Effector CD8-positive, alpha-beta T cell (primary cell): ENCODE data around the gene SMARCC1.
"Not testable (repeated sequence)": the region's sequence is repeated elsewhere in the genome, so short reads cannot be mapped to it uniquely, and the experiment has no call there.

Experiments used
- DNase-seq: peaks from one replicate; lab custom pipeline; 2025; lab: John Stamatoyannopoulos, UW

SMARCC1 gene

GRCh38 chr3:47772047-47772446 is 9.6 kb downstream of the SMARCC1 start:
- DNase-seq = no peak

GRCh38 chr3:47766186-47766585 is 15.5 kb downstream of the SMARCC1 start:
- DNase-seq = no peak

GRCh38 chr3:47762233-47762632 is 19.5 kb downstream of the SMARCC1 start:
- no peak for DNase-seq

DNA sequence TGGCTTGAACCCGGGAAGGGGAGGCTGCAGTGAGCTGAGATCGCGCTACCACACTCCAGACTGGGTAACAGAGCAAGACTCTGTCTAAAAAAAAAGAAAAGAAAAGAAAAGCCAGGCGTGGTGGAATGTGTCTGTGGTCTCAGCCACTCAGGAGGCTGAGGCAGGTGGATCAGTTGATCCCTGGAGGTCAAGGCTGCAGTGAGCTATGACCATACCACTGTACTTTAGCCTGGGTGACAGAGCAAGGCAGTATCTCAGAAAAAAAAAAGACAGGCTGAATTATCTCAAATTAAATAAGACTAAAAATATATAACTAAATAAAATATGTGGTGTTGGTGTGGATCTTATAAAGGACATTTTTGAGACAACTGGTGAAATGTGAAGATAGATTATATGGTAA is 20.6 kb downstream of the SMARCC1 start:
- no peak for DNase-seq

GRCh38 chr3:47760207-47760606 is 21.5 kb downstream of the SMARCC1 start:
- not testable (repeated sequence) for DNase-seq

DNA sequence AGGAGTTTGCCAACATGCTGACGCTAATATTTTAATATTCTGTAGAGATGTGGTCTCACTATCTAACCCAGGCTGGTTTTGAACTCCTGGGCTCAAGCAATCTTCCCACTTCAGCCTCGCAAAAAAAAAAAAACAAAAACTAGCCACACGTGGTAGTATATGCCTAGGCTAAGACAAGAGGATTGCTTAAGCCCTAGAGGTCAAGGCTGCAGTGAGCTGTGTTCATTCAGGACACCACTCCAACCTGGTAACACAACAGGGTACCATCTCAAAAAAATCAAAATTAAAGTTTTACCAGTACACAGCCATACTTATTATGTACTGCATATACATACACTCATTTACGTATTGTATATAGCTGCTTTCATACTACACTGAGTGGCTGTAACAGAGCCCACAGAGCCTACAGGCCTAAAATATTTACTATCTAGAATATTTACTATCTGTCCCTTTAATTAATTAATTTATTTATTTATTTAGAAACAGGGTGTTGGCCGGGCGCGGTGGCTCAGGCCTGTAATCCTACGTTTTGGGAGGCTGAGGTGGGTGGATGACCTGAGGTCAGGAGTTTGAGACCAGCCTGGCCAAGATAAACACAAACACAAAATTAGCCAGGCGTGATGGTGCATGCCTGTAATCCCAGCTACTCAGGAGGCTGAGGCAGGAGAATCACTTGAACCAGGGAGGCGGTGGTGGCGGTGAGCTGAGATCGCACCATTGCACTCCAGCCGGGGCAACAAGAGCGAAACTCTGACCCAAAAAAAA is 23.2 kb downstream of the SMARCC1 start:
- no peak for DNase-seq

- no peak for DNase-seq
Measured at GRCh38 chr3:47752716-47753115, 29.0 kb downstream of the SMARCC1 start.

DNA sequence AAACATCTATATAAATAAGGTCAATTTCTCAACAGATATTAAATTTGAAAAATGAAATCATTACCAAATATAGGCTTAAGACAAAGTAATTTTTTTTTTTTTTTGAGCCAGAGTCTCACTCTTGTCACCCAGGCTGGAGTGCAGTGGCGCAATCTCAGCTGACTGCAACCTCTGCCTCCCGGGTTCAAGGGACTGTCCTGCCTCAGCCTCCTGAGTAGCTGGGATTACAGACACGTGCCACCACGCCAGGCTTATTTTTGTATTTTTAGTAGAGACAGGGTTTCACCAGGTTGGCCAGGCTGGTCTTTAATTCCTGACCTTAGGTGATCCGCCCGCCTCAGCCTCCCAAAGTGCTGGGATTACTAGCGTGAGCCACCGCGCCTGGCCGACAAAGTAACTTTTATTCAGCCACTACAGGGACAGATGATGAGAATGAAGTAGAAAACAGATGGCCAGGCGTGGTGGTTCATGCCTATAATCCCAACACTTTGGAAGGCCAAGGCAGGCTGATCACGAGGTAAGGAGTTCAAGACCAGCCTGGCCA is 30.8 kb downstream of the SMARCC1 start:
- not testable (repeated sequence) for DNase-seq

DNA sequence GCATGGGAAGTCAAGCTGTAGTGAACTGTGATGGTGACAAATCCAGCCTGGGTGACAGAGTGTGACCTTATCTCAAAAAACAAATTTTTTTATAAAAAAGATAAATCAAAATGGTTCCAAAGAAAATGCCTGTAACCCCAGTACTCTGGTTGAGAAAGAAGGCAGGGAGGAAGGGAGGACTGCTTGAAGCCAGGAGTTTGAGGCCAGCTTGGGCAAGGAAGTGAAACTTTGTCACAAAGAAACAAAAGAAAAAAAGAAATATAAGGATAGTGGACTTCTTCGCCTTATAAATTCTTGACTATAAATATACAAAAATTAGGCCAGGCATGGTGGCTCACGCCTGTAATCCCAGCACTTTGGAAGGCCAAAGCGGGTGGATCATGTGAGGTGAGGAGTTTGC is 34.1 kb downstream of the SMARCC1 start:
- DNase-seq = no peak

GRCh38 chr3:47746264-47746663 is 35.4 kb downstream of the SMARCC1 start:
- DNase-seq = no peak

GRCh38 chr3:47743855-47744254 is 37.8 kb downstream of the SMARCC1 start:
- no peak for DNase-seq

DNA sequence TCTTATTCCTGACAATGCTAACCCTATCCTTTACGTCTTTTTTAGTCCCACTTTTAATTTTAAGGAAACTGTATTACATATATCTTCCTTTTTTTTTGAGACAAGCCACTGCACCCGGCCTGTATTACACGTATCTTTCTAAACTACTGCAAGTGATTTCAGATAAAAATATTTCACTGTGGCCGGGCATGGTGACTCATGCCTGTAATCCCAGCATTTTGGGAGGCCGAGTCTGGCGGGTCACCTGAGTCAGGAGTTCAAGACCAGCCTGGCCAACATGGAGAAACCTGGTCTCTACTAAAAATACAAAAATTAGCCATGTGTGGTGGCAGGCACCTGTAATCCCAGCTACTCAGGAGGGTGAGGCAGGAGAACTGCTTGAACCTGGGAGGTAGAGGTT is 38.3 kb downstream of the SMARCC1 start:
- DNase-seq = not testable (repeated sequence)

GRCh38 chr3:47741925-47742324 is 39.8 kb downstream of the SMARCC1 start:
- DNase-seq = no peak

DNA sequence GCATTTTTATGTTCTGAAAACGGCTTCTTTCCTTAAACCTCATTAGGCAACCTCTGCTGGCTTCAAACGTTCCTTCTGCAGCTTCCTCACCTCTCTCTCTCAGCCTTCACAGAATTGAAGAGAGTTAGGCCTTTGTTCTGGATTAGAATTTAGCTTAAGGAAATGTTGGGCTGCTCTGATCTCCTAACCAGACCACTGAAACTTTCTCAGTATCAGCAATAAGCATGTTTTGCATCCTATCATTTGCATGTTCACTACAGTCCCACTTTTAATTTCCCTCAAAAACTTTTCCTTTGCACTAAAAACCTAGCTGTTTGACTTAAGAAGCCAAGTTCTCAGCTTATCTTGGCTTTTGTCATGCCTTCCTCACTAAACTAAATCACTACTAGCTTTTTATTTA is 49.5 kb downstream of the SMARCC1 start:
- no peak for DNase-seq

DNA sequence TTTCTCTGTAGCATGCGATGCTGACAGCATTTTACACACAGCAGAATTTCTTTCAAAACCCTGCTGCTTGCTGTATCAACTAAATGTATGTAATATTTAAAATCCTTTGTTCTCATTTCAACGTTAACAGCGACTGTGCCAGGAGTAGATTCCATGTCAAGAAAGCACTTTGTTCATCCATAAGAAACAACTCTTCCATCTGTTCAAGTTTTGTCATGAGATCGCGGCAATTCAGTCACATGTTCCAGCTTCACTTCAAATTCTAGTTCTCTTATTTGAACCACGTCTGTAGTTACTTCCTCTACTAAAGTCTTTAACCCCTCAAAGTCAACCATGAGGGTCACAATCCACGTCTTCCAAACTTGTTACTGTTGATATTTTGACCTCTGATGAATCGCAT is 50.6 kb downstream of the SMARCC1 start:
- DNase-seq = no peak

DNA sequence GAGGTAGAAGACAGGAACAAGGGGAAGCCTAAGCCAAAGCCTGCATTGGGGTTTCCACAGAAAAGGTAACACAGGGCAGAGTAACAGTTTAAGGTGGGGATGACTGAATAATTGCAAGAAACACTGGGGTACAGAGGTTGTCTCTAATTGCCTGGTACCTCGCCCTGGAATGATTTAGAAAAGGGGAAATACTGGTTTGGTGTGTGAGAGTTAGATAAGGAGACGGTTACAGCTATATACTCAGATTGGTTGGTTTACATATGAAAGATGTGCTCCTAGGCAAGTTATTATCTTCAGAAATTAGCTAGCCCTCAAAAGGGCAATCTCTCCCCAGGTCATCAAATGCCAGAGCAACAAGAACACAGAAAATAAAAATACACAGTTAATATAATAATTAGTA is 58.8 kb downstream of the SMARCC1 start:
- DNase-seq = no peak

- DNase-seq = not testable (repeated sequence)
Measured at GRCh38 chr3:47717448-47717847, 64.2 kb downstream of the SMARCC1 start.

DNA sequence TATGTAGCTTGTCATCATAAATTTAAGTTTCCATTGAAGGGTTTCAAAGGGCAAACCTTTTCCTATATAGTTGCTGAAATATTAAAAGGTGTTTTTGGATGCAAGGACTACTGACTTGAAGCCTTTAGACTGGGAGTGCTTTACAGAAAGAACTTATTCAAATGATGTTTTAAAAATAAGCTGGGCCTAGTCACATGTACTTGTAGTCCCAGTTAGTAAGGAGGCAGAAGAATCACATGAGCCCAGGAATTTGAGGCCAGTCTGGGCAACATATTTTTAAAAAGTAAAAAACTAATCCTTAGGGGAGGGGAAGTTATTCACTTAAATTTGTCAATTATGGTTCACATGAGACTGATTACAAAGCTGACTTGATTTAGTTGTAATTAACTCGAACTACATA is 65.0 kb downstream of the SMARCC1 start:
- no peak for DNase-seq

DNA sequence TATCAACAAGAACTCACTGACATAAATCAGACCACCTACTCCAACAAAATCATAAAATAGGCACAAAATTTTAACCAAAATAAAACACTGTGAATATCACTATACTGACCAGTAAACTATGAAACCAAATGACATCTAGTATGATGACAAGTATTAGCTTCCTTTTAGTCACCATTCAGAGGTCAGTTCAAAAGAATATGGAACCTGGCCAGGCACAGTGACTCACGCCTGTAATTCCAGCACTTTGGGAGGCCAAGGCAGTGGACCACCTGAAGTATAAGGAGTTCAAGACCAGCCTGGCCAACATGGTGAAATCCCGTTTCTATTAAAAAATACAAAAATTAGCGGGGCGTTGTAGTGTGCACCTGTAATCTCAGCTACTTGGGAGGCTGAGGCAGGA is 65.8 kb downstream of the SMARCC1 start:
- no peak for DNase-seq

GRCh38 chr3:47714606-47715005 is 67.1 kb downstream of the SMARCC1 start:
- no peak for DNase-seq

DNA sequence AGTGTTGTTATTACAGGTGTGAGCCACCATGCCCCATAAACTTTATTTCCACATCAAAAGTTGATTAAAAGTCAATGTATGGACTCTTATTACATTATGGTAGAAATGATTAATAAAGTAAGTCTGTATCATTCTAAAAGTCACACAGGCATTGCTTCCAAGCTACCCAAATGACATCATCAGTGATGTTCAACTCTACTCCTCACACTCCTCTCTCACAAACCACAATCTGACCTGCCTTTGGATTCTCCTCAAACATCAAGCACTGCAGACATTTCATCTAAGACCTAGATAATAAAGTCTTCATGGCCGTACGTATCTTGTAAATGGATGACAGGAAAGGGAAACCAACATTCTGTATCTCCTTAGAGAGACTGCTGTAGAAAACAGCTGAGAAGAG is 68.0 kb downstream of the SMARCC1 start:
- DNase-seq = no peak

DNA sequence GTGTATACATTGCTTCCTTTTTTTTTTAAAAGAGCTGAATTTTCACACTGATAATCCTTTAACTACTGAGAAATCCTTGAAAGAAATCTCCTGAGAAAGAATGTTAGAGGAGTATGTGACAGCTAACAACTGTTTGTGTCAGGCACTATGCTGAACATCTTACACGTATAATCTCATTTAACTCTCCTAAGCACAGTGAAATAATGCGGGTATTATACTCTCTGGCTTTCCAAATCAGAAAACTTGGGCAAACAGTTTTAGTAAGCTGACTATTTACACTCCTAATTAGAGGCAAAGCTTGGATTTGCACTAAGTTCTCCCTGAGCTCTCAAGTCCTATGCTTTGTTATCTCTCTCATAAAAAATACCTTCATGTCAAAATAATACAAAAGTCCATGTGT is 69.3 kb downstream of the SMARCC1 start:
- DNase-seq = no peak

GRCh38 chr3:47711596-47711995 is 70.1 kb downstream of the SMARCC1 start:
- DNase-seq = no peak

GRCh38 chr3:47705391-47705790 is 76.3 kb downstream of the SMARCC1 start:
- DNase-seq = no peak
